Lower lobe of right lung (tissue), 2 donors: ENCODE data around the gene THAP2. TPM values are rescaled to one million over a fixed set of nuclear protein-coding genes. Genes with fewer than 3 reads are reported as not detected.

Source experiments
- ATAC-seq, 2 donors: fragments of 200-7000 bp; cut with Tn5 transposase; one replicate each; pipeline ENCODE4 v1.9.1; 2020 to 2022; ENCODE audit warnings: mild to moderate bottlenecking in 2 of 2, moderate library complexity in 2 of 2
- DNase-seq: peaks from one replicate; pipeline ENCODE4 v3.0.0-alpha.2; 2020
- H3K27ac ChIP-seq: fragments of 200-600 bp; one replicate; pipeline ENCODE4 v1.8.0; 2022
- H3K27me3 ChIP-seq: fragments of 200-600 bp; one replicate; pipeline ENCODE4 v1.8.0; 2022; ENCODE audit warnings: low read depth
- H3K36me3 ChIP-seq: fragments of 200-600 bp; one replicate; pipeline ENCODE4 v1.8.0; 2022; ENCODE audit warnings: mild to moderate bottlenecking
- H3K4me1 ChIP-seq: fragments of 200-600 bp; one replicate; pipeline ENCODE4 v1.8.0; 2022
- H3K4me3 ChIP-seq: fragments of 200-600 bp; one replicate; pipeline ENCODE4 v1.8.0; 2022; ENCODE audit warnings: mild to moderate bottlenecking
- H3K9me3 ChIP-seq: fragments of 200-600 bp; one replicate; pipeline ENCODE4 v1.8.0; 2022
- CTCF ChIP-seq: fragments of 200-600 bp; IDR thresholded peaks from one replicate; pipeline ENCODE4 v1.8.0; 2022; ENCODE audit warnings: antibody characterized with exemption, mild to moderate bottlenecking
- intact Hi-C: fragments of 100-400 bp; cut with DNase I; formaldehyde crosslinking; loops from one replicate; pipeline ENCODE4 v1.11.0; 2022
- total RNA-seq: library from RNA; stranded (reverse); fragmentation: NEBNext Ultra II Directional; extraction: Animal tissue kit (Norgen Biotek cat#: 25700); gene quantifications from one replicate; pipeline ENCODE4 v1.2.1, GENCODE V29; 2021
- donor health status: DM: no; HTN: yes; CAD: no; lungs with severe emphysema.

THAP2 gene
- total RNA-seq, 1 donor from 2014 or later = 6.1 TPM

DNA sequence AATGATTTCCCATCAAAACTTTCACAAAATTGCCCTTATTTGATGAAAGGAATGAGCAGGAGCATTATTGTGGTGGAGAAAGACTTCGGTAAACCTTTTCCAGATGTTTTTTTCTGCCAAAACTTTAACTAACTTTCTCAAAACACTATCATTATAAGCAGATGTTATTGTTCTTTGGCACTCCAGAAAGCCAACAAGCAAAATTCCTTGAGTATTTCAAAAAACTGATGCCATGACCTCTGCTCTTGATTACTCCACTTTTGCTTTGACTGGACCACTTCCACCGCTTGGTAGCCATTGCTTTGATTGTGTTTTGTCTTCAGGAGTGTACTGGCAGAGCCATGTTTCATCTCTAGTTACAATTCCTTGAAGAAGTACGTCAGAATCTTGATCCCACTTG, 60.9 kb downstream of the THAP2 start:
- intact Hi-C loops = no loop called here
- Histone ChIP-seq H3K4me1 (no peaks in the 10 kb centered on the region), H3K27ac (no peak overlapping the region), H3K4me3 (no peak overlapping the region), H3K27me3 (no peaks in the 10 kb centered on the region), H3K9me3 (no peaks in the 10 kb centered on the region), H3K36me3 (no peaks in the 10 kb centered on the region)
- no peak for ATAC-seq
- no peak for DNase-seq
- TF ChIP-seq CTCF = no peak

DNA sequence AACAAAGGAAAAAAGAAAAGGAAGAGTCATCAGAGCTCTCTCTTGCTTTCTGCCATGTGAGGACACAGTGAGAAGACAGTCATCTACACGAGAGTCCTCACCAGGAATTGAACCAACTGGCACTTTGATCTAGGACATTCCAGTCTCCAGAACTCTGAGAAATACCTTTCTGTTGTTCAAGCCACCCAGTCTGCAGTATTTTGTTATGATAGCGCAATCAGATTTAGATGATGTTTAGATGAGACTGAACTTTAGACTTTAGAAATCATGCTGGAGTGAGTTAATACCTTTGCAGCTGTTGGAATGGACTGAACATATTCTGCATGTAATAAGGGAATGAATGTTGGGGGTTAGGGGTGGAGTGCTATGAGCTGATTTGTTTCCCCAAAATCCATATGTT, 62.4 kb downstream of the THAP2 start:
- Histone ChIP-seq H3K4me1 (no peaks in the 10 kb centered on the region), H3K27me3 (no peaks in the 10 kb centered on the region), H3K9me3 (no peaks in the 10 kb centered on the region), H3K36me3 (no peaks in the 10 kb centered on the region), H3K4me3 (no peak overlapping the region), H3K27ac (no peak overlapping the region)
- no peak for TF ChIP-seq CTCF
- DNase-seq = no peak
- ATAC-seq = no peak
- intact Hi-C loops = no loop called here

GRCh38 chr12:71727958-71728357, 63.9 kb downstream of the THAP2 start:
- Histone ChIP-seq H3K9me3 (no peaks in the 10 kb centered on the region), H3K27me3 (no peaks in the 10 kb centered on the region), H3K36me3 (no peaks in the 10 kb centered on the region), H3K4me3 (no peak overlapping the region), H3K27ac (no peak overlapping the region), H3K4me1 (no peaks in the 10 kb centered on the region)
- TF ChIP-seq CTCF = no peak
- intact Hi-C loops = no loop called here
- ATAC-seq (no peak), DNase-seq (no peak)

Other genes with a start within 250 kb of the THAP2 start
- gene LGR5, start 224.5 kb upstream of the THAP2 start, total RNA-seq = 1.2 TPM
- gene ZFC3H1, start 453 bp upstream of the THAP2 start, total RNA-seq = 57.1 TPM
- gene TMEM19, start 21.8 kb downstream of the THAP2 start, total RNA-seq = 31.4 TPM
- gene RAB21, start 90.6 kb downstream of the THAP2 start, total RNA-seq = 67.1 TPM
- 66.5 TPM for gene TBC1D15, start 175.5 kb downstream of the THAP2 start, total RNA-seq